Smooth muscle cell (in vitro differentiated cells): ENCODE results near the gene CALHM3. TPM values are rescaled to one million over a fixed set of nuclear protein-coding genes. Genes with fewer than 3 reads are reported as not detected.

Source experiments
- DNase-seq: peaks from one replicate; lab custom pipeline; 2025; ENCODE audit not compliant: unreplicated experiment; lab: John Stamatoyannopoulos, UW
- H2AFZ ChIP-seq: fragments of 200-600 bp; sonication (generic); 2 replicates; pipeline ENCODE4 v1.6.0; 2016; ENCODE audit warnings: antibody characterized with exemption, low read depth, mild to moderate bottlenecking
- H3F3A ChIP-seq: fragments of 200-600 bp; sonication (generic); 2 replicates; pipeline ENCODE4 v1.6.0; 2017; ENCODE audit warnings: antibody characterized with exemption, low read depth
- H3K27ac ChIP-seq: fragments of 200-600 bp; sonication (generic); 2 replicates; pipeline ENCODE4 v1.5.1; 2016; ENCODE audit warnings: low read depth, mild to moderate bottlenecking
- H3K27me3 ChIP-seq: fragments of 200-600 bp; sonication (generic); 2 replicates; pipeline ENCODE4 v1.6.1; 2016; ENCODE audit warnings: low read depth, mild to moderate bottlenecking
- H3K36me3 ChIP-seq: fragments of 200-600 bp; sonication (generic); 2 replicates; pipeline ENCODE4 v1.5.1; 2016; ENCODE audit warnings: low read depth
- H3K4me1 ChIP-seq: fragments of 200-600 bp; sonication (generic); 2 replicates; pipeline ENCODE4 v1.5.1; 2016; ENCODE audit warnings: low read depth
- H3K4me2 ChIP-seq: fragments of 200-600 bp; sonication (generic); 2 replicates; pipeline ENCODE4 v1.6.0; 2016; ENCODE audit warnings: mild to moderate bottlenecking
- H3K4me3 ChIP-seq: fragments of 200-600 bp; sonication (generic); 2 replicates; pipeline ENCODE4 v1.5.1; 2016; ENCODE audit warnings: mild to moderate bottlenecking
- H3K79me2 ChIP-seq: fragments of 200-600 bp; sonication (generic); 2 replicates; pipeline ENCODE4 v1.6.0; 2016; ENCODE audit warnings: low read depth, mild to moderate bottlenecking
- H3K9ac ChIP-seq: fragments of 200-600 bp; sonication (generic); 2 replicates; pipeline ENCODE4 v1.6.0; 2016; ENCODE audit warnings: low read depth
- H3K9me3 ChIP-seq: fragments of 200-600 bp; sonication (generic); replicated peaks from 2 replicates; pipeline ENCODE4 v1.5.1; 2016; ENCODE audit warnings: low read depth
- H4K20me1 ChIP-seq: fragments of 200-600 bp; sonication (generic); 2 replicates; pipeline ENCODE4 v1.6.0; 2016; ENCODE audit warnings: low read depth
- CTCF ChIP-seq: fragments of 200-600 bp; sonication (generic); IDR thresholded peaks from 2 replicates; pipeline ENCODE4 v1.5.1; 2017; ENCODE audit warnings: borderline replicate concordance, mild to moderate bottlenecking, antibody characterized with exemption; ENCODE audit not compliant: insufficient read depth, poor library complexity, severe bottlenecking
- WGBS: methylation state at CpG from one replicate; pipeline ENCODE4 v1.1.7; 2016; ENCODE audit warnings: low lambda C conversion rate; 5-methylcytosine and 5-hydroxymethylcytosine counted together
- polyA plus RNA-seq: library from polyadenylated mRNA; unstranded; fragments of >200 nt; fragmentation: Nextera tagmentation; extraction: Ambion mirVana; gene quantifications from 2 replicates; pipeline ENCODE4 v1.2.1, GENCODE V29; 2016
- total RNA-seq: library from RNA; depleted of rRNA; stranded (reverse); fragments of >200 nt; gene quantifications from 2 replicates; pipeline ENCODE4 v1.2.3, GENCODE V29; 2014

The CALHM3 gene
- total and polyA plus RNA-seq, 2 experiments from 2014 or later: not detected

DNA sequence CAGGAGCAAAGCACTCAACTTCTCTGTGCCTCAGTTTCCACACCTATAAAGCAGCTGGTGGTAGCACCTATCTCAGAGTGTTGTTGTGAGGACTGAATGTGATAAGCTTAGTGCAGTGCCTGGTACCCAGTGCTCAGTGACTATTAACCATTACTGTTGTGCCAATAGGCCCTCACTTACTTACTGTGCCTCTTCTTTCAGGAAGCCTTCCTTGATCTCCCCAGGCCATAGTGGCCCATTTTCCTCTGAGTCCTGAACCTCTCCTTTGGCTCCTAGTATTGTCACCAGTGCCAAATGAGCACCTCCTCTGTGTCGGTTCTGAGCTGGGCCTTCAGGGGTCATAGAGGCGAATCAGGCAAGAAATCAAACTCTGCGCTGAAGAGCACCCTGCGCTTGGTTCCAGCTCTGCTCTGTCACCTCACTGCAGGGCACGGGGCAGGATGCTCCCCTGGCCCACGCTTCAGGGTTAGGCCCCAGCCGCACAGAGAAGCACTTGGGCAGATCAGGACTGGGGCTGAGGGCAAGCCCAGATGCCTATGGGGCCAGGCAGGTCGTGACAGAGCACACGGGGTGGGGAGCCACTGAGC is 22.9 kb downstream of the CALHM3 start:
- no peaks in the 10 kb centered on the region for H3K4me1 ChIP-seq
- no peaks in the 10 kb centered on the region for H3K27me3 ChIP-seq
- H3K9me3 ChIP-seq: no peaks in the 10 kb centered on the region
- no peaks in the 10 kb centered on the region for H3K79me2 ChIP-seq
- H3K9ac ChIP-seq: no peak overlapping the region
- H3F3A ChIP-seq: no peaks in the 10 kb centered on the region
- H3K4me3 ChIP-seq: no peak overlapping the region
- DNase-seq: no peak
- 91% methylated on average over 9 of the region's 9 CpGs for WGBS
- H3K4me2 ChIP-seq: no peak overlapping the region
- TF ChIP-seq CTCF: no peak
- no peak overlapping the region for H2AFZ ChIP-seq
- no peak overlapping the region for H3K27ac ChIP-seq
- no peaks in the 10 kb centered on the region for H3K36me3 ChIP-seq
- no peaks in the 10 kb centered on the region for H4K20me1 ChIP-seq

GRCh38 chr10:103455235-103455634 is 23.8 kb downstream of the CALHM3 start:
- no peaks in the 10 kb centered on the region for H3K4me1 ChIP-seq
- H3K79me2 ChIP-seq: no peaks in the 10 kb centered on the region
- no peaks in the 10 kb centered on the region for H4K20me1 ChIP-seq
- H3K9me3 ChIP-seq: no peaks in the 10 kb centered on the region
- H3K9ac ChIP-seq: no peak overlapping the region
- no peak overlapping the region for H2AFZ ChIP-seq
- WGBS: 94% methylated on average over 25 of the region's 25 CpGs
- H3K27ac ChIP-seq: no peak overlapping the region
- no peaks in the 10 kb centered on the region for H3K27me3 ChIP-seq
- no peaks in the 10 kb centered on the region for H3F3A ChIP-seq
- no peak for TF ChIP-seq CTCF
- no peak overlapping the region for H3K4me3 ChIP-seq
- H3K36me3 ChIP-seq: no peaks in the 10 kb centered on the region
- DNase-seq: no peak
- no peak overlapping the region for H3K4me2 ChIP-seq

DNA sequence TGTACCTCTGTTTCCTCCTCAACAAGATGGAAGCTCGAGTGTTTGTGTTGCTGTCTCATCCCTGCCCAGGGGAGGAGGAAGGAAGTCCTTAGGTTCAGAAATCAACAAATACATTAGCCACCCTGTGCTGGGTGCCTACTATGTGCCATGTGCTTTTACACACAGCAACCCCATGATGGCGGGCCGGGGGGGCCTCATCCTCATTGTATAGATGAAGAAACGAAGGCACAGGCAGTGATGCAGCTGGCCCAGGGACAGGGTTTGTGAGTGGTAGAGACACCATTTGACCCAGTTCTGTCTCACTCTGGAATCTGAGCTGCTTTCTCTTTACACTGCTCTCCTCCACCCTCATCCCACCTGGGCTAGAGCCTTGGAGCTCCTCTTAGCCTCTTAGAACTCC is 25.0 kb downstream of the CALHM3 start:
- Histone ChIP-seq H2AFZ (no peak overlapping the region), H4K20me1 (no peaks in the 10 kb centered on the region), H3K4me2 (no peak overlapping the region), H3F3A (no peaks in the 10 kb centered on the region), H3K9ac (no peak overlapping the region), H3K36me3 (no peaks in the 10 kb centered on the region), H3K79me2 (no peaks in the 10 kb centered on the region), H3K4me1 (no peaks in the 10 kb centered on the region), H3K27ac (no peak overlapping the region), H3K9me3 (no peaks in the 10 kb centered on the region), H3K4me3 (no peak overlapping the region), H3K27me3 (no peaks in the 10 kb centered on the region)
- no peak for DNase-seq
- WGBS: 96% methylated on average over 4 of the region's 4 CpGs
- no peak for TF ChIP-seq CTCF
